Measurements from ENCODE around the gene NRG3.

DNA sequence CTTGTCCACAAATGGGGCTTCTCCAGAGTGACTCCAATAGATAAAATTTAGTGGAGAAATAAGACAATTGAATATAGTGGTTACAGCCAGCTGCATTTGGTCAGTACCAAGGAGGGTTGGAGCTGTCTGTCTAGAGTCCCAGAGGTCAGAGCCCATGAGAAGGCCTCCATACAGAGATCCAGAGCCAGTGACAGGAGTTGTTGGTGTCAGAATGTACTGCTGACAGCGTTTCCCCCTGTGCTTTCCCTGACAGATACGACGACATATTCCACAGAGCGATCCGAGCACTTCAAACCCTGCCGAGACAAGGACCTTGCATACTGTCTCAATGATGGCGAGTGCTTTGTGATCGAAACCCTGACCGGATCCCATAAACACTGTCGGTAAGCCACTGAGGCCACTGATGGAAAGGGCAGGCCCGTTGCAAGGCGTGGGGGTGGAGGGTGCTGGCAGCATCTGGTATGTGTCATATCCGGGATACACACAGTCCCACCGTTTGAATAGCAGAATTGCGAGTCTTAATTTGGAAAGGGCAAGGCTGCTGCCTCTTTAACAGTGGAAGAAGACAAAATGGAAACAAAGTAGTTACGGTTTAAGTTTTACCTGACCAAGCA, 483.6 kb downstream of the NRG3 start:
- no peak for TF ChIP-seq POLR2AphosphoS5 (IDR thresholded peaks at IDR 0.05; ENCODE audit: borderline replicate concordance, low read depth, low read length)
- TF ChIP-seq EZH2 (IDR thresholded peaks at IDR 0.05): no peak

Measured in SK-N-MC (cell line).